H9 (cell line): Measurements from ENCODE around the gene ZNF106. TPM values are rescaled to one million over a fixed set of nuclear protein-coding genes. Genes with fewer than 3 reads are reported as not detected.

Experiments
- DNase-seq: peaks from one replicate; pipeline ENCODE4 v3.0.0-alpha.2; 2017
- H2AFZ ChIP-seq: one replicate; pipeline ENCODE4 v1.6.1; 2013; ENCODE audit warnings: mild to moderate bottlenecking, low read length, control low read depth, moderate library complexity
- H2AK5ac ChIP-seq: 2 replicates; pipeline ENCODE4 v1.6.1; 2013; ENCODE audit warnings: low read length, control low read depth, mixed read lengths; ENCODE audit not compliant: insufficient read length
- H2BK120ac ChIP-seq: one replicate; pipeline ENCODE4 v1.6.1; 2013; ENCODE audit warnings: low read depth, mild to moderate bottlenecking, low read length, control low read depth, inconsistent platforms; ENCODE audit not compliant: poor library complexity, severe bottlenecking
- H2BK12ac ChIP-seq: 2 replicates; pipeline ENCODE4 v1.6.1; 2013; ENCODE audit warnings: low read length, control low read depth, mixed read lengths, low read depth; ENCODE audit not compliant: insufficient read length
- H2BK15ac ChIP-seq: 2 replicates; pipeline ENCODE4 v1.6.1; 2013; ENCODE audit warnings: low read depth, low read length, control low read depth
- H2BK20ac ChIP-seq: one replicate; pipeline ENCODE4 v1.6.1; 2013; ENCODE audit warnings: low read depth, mild to moderate bottlenecking, low read length, control low read depth, inconsistent platforms; ENCODE audit not compliant: poor library complexity, severe bottlenecking
- H2BK5ac ChIP-seq: 2 replicates; pipeline ENCODE4 v1.6.1; 2013; ENCODE audit warnings: low read length, control low read depth, mixed read lengths; ENCODE audit not compliant: insufficient read length
- H3K14ac ChIP-seq: 2 replicates; pipeline ENCODE4 v1.6.1; 2013; ENCODE audit warnings: low read length, control low read depth; ENCODE audit not compliant: insufficient read depth
- H3K18ac ChIP-seq: 2 replicates; pipeline ENCODE4 v1.6.1; 2013; ENCODE audit warnings: low read depth, mild to moderate bottlenecking, mixed read lengths, low read length, control low read depth; ENCODE audit not compliant: insufficient read length
- H3K23ac ChIP-seq: 2 replicates; pipeline ENCODE4 v1.6.1; 2013; ENCODE audit warnings: low read length, control low read depth, mixed read lengths, low read depth; ENCODE audit not compliant: insufficient read length
- H3K23me2 ChIP-seq: 2 replicates; pipeline ENCODE4 v1.6.1; 2013; ENCODE audit warnings: low read depth, mild to moderate bottlenecking, mixed read lengths, low read length, control low read depth; ENCODE audit not compliant: insufficient read length, poor library complexity, severe bottlenecking
- H3K27ac ChIP-seq: 2 replicates; pipeline ENCODE4 v1.5.1; 2013; ENCODE audit warnings: low read length, control low read depth, mixed read lengths, low read depth; ENCODE audit not compliant: insufficient read length
- H3K27me3 ChIP-seq: 2 replicates; pipeline ENCODE4 v1.6.1; 2013; ENCODE audit warnings: low read length, control low read depth, inconsistent platforms; ENCODE audit not compliant: insufficient read depth
- H3K4ac ChIP-seq: 2 replicates; pipeline ENCODE4 v1.6.1; 2013; ENCODE audit warnings: low read depth, mild to moderate bottlenecking, control low read depth, inconsistent platforms, low read length, moderate library complexity
- H3K4me1 ChIP-seq: 2 replicates; pipeline ENCODE4 v1.6.1; 2013; ENCODE audit warnings: low read length, control low read depth, inconsistent platforms; ENCODE audit not compliant: insufficient read depth
- H3K4me2 ChIP-seq: 2 replicates; pipeline ENCODE4 v1.6.1; 2013; ENCODE audit warnings: low read length, control low read depth, mixed read lengths; ENCODE audit not compliant: insufficient read length, insufficient read depth
- H3K56ac ChIP-seq: 2 replicates; pipeline ENCODE4 v1.6.1; 2013; ENCODE audit warnings: low read depth, mild to moderate bottlenecking, mixed read lengths, low read length, control low read depth; ENCODE audit not compliant: insufficient read length
- H3K79me1 ChIP-seq: 2 replicates; pipeline ENCODE4 v1.6.1; 2013; ENCODE audit warnings: low read depth, mild to moderate bottlenecking, moderate library complexity, low read length, control low read depth, inconsistent platforms; ENCODE audit not compliant: insufficient read depth, poor library complexity, severe bottlenecking
- H3K79me2 ChIP-seq: 2 replicates; pipeline ENCODE4 v1.6.1; 2013; ENCODE audit warnings: low read length, control low read depth, inconsistent platforms; ENCODE audit not compliant: insufficient read depth
- H3K9ac ChIP-seq: 2 replicates; pipeline ENCODE4 v1.6.1; 2013; ENCODE audit warnings: low read length, control low read depth, mixed read lengths; ENCODE audit not compliant: insufficient read length; ENCODE audit errors: extremely low read depth
- H3K9me3 ChIP-seq: one replicate; pipeline ENCODE4 v1.6.1; 2013; ENCODE audit warnings: low read depth, low read length, inconsistent platforms; ENCODE audit not compliant: control insufficient read depth
- H3T11ph ChIP-seq: one replicate; pipeline ENCODE4 v1.6.1; 2013; ENCODE audit warnings: mild to moderate bottlenecking, low read length, control low read depth, inconsistent platforms
- H4K20me1 ChIP-seq: one replicate; pipeline ENCODE4 v1.6.1; 2013; ENCODE audit not compliant: control insufficient read depth, insufficient read length, insufficient read depth
- H4K5ac ChIP-seq: 2 replicates; pipeline ENCODE4 v1.6.1; 2013; ENCODE audit warnings: low read depth, mild to moderate bottlenecking, mixed read lengths, low read length, control low read depth; ENCODE audit not compliant: insufficient read length
- H4K8ac ChIP-seq: replicated peaks from 2 replicates; pipeline ENCODE4 v1.6.1; 2013; ENCODE audit warnings: low read length, control low read depth, mixed read lengths, low read depth; ENCODE audit not compliant: insufficient read length
- H4K91ac ChIP-seq: 2 replicates; pipeline ENCODE4 v1.6.1; 2013; ENCODE audit warnings: low read depth, mild to moderate bottlenecking, moderate library complexity, mixed read lengths, low read length, control low read depth; ENCODE audit not compliant: insufficient read length
- H3K27ac Mint-ChIP-seq, 3 experiments: 2 replicates in 2 of 3; 3 replicates in 1 of 3; pipeline ENCODE4 v1.8.0; 2020 to 2021; ENCODE audit warnings: mixed read lengths in 3 of 3, mild to moderate bottlenecking in 1 of 3, moderate library complexity in 1 of 3
- H3K27me3 Mint-ChIP-seq: 2 replicates; pipeline ENCODE4 v1.8.0; 2021; ENCODE audit warnings: low read depth, mild to moderate bottlenecking, moderate library complexity, mixed read lengths
- H3K36me3 Mint-ChIP-seq, 3 experiments: 2 replicates in 2 of 3; 3 replicates in 1 of 3; pipeline ENCODE4 v1.8.0; 2020 to 2021; ENCODE audit warnings: low read depth in 3 of 3, mixed read lengths in 3 of 3; ENCODE audit not compliant: insufficient read depth in 1 of 3
- H3K4me1 Mint-ChIP-seq, 2 experiments: 2 replicates each; pipeline ENCODE4 v1.8.0; 2020; ENCODE audit warnings: mixed read lengths in 2 of 2
- H3K4me3 Mint-ChIP-seq, 2 experiments: 2 replicates in 1 of 2; 3 replicates in 1 of 2; pipeline ENCODE4 v1.8.0; 2020 to 2021; ENCODE audit warnings: mild to moderate bottlenecking in 2 of 2, mixed read lengths in 2 of 2, moderate library complexity in 1 of 2
- H3K9me3 Mint-ChIP-seq, 2 experiments: 2 replicates in 1 of 2; 3 replicates in 1 of 2; pipeline ENCODE4 v1.8.0; 2020; ENCODE audit warnings: mild to moderate bottlenecking in 2 of 2, mixed read lengths in 2 of 2, moderate library complexity in 1 of 2
- WGBS: extraction: QIAGEN DNeasy Blood & Tissue Kit; methylation state at CpG from one replicate; pipeline ENCODE4 v1.1.7; 2013; ENCODE audit warnings: missing lambda C conversion rate, low lambda C conversion rate, mixed read lengths; ENCODE audit not compliant: insufficient read length; ENCODE audit errors: extremely low coverage; 5-methylcytosine and 5-hydroxymethylcytosine counted together
- total RNA-seq: library from RNA; stranded (reverse); gene quantifications from 2 replicates; pipeline ENCODE4 v1.2.1, GENCODE V29; 2021
- TF ChIP-seq, protein P1 (sequence below): fragments of 200-600 bp; sonication (generic); conservative IDR thresholded peaks from 3 replicates; pipeline ENCODE4 v1.8.0; 2021; ENCODE audit warnings: antibody characterized with exemption, mild to moderate bottlenecking

ZNF106 gene
- total RNA-seq, 1 experiment from 2014 or later, result 55.0 TPM

DNA sequence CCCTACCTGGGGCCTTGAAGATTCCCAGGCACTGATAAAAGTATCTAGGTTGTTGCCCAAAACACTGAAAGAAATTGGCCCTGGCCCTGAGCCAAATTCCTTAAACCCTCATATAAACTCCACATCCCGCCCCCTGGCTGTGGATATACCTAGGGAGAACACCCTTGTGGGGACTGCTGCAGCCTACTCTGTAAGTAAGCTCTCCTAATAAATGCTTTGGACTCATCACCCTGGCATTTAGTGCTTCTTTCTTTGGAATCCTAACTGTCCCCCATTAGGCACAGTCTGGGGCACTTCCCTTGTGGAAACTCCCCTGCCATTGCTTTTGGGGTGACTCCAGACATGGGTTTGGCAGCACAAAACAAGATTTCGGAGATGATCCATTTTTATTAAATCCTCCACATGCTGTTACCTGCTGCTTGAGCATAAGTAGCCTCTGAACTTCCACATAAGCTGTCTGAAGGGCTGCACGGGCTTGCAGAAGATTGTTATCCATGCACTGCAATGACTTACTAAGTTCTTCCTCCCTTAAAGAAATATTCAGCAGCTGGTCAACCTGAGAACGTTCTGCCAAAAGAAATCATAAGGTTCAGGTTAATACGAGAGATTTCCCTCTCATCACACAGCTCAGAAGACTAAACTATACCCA lies 46.4 kb downstream of the ZNF106 start:
- no peak overlapping the region for H3T11ph ChIP-seq
- no peaks in the 10 kb centered on the region for H3K79me2 ChIP-seq
- H4K91ac ChIP-seq, result no peak overlapping the region
- H2BK5ac ChIP-seq, result no peak overlapping the region
- no peak overlapping the region for H2BK20ac ChIP-seq
- no peak overlapping the region for H3K9ac ChIP-seq
- no peak overlapping the region for H3K18ac ChIP-seq
- peak; percentile 29 for DNase-seq
- no peaks in the 10 kb centered on the region for H3K79me1 ChIP-seq
- TF ChIP-seq, protein P1, sequence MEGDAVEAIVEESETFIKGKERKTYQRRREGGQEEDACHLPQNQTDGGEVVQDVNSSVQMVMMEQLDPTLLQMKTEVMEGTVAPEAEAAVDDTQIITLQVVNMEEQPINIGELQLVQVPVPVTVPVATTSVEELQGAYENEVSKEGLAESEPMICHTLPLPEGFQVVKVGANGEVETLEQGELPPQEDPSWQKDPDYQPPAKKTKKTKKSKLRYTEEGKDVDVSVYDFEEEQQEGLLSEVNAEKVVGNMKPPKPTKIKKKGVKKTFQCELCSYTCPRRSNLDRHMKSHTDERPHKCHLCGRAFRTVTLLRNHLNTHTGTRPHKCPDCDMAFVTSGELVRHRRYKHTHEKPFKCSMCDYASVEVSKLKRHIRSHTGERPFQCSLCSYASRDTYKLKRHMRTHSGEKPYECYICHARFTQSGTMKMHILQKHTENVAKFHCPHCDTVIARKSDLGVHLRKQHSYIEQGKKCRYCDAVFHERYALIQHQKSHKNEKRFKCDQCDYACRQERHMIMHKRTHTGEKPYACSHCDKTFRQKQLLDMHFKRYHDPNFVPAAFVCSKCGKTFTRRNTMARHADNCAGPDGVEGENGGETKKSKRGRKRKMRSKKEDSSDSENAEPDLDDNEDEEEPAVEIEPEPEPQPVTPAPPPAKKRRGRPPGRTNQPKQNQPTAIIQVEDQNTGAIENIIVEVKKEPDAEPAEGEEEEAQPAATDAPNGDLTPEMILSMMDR, result 0 out of 3 replicates have a peak, but pooled peaks have one; percentile 13
- no peak overlapping the region for H4K5ac ChIP-seq
- no CpG with 5 or more reads among the region's 5 CpGs for WGBS
- H2AFZ ChIP-seq, result no peak overlapping the region
- no peaks in the 10 kb centered on the region for H3K27me3 ChIP-seq
- no peak overlapping the region for H3K56ac ChIP-seq
- no peak overlapping the region for H2BK120ac ChIP-seq
- no peak overlapping the region for H2BK12ac ChIP-seq
- Mint-ChIP-seq H3K9me3 (no peaks in the 10 kb centered on the region), H3K4me3 (no peak overlapping the region), H3K27me3 (no peaks in the 10 kb centered on the region), H3K27ac (no peak overlapping the region), H3K36me3 (peaks cover 7 to 41% (median 11%) of the 10 kb centered on the region in 3 experiments), H3K4me1 (no peaks in the 10 kb centered on the region)
- H3K14ac ChIP-seq, result no peak overlapping the region
- H3K23ac ChIP-seq, result no peak overlapping the region
- H3K9me3 ChIP-seq, result no peaks in the 10 kb centered on the region
- H3K27ac ChIP-seq, result no peak overlapping the region
- no peak overlapping the region for H3K4ac ChIP-seq
- no peak overlapping the region for H3K4me2 ChIP-seq
- H4K8ac ChIP-seq, result no peak overlapping the region
- no peaks in the 10 kb centered on the region for H4K20me1 ChIP-seq
- H2BK15ac ChIP-seq, result no peak overlapping the region
- H2AK5ac ChIP-seq, result no peak overlapping the region
- H3K4me1 ChIP-seq, result no peaks in the 10 kb centered on the region
- no peaks in the 10 kb centered on the region for H3K23me2 ChIP-seq
